MM.1S (cell line): Measurements from ENCODE around the gene TBC1D22B.

ENCODE experiments used
- DNase-seq: peaks from one replicate; pipeline ENCODE4 v3.0.0-alpha.2; 2015
- H2AFZ ChIP-seq: fragments of 300-600 bp; sonication (generic); 2 replicates; pipeline ENCODE4 v1.6.0; 2016; ENCODE audit warnings: antibody characterized with exemption, low read length
- H3F3A ChIP-seq: fragments of 300-600 bp; sonication (generic); 2 replicates; pipeline ENCODE4 v1.6.1; 2016; ENCODE audit warnings: mild to moderate bottlenecking, antibody characterized with exemption, low read length, moderate library complexity, mixed read lengths; ENCODE audit not compliant: insufficient read depth
- H3K27ac ChIP-seq: fragments of 300-600 bp; sonication (generic); 2 replicates; pipeline ENCODE4 v1.5.1; 2016; ENCODE audit warnings: mild to moderate bottlenecking, low read length
- H3K27me3 ChIP-seq: fragments of 300-600 bp; sonication (generic); replicated peaks from 2 replicates; pipeline ENCODE4 v1.6.0; 2016; ENCODE audit warnings: low read length; ENCODE audit not compliant: insufficient read depth
- H3K36me3 ChIP-seq: fragments of 300-600 bp; sonication (generic); replicated peaks from 2 replicates; pipeline ENCODE4 v1.6.1; 2016; ENCODE audit warnings: mild to moderate bottlenecking, low read length, mixed read lengths; ENCODE audit not compliant: insufficient read depth
- H3K4me1 ChIP-seq: fragments of 300-600 bp; sonication (generic); 2 replicates; pipeline ENCODE4 v1.6.1; 2016; ENCODE audit warnings: low read length, mixed read lengths
- H3K4me2 ChIP-seq: fragments of 300-600 bp; sonication (generic); 2 replicates; pipeline ENCODE4 v1.6.0; 2016; ENCODE audit warnings: low read depth, low read length
- H3K4me3 ChIP-seq: fragments of 300-600 bp; sonication (generic); 2 replicates; pipeline ENCODE4 v1.5.1; 2016; ENCODE audit warnings: low read length, mixed read lengths
- H3K79me2 ChIP-seq: fragments of 300-600 bp; sonication (generic); 2 replicates; pipeline ENCODE4 v1.6.1; 2016; ENCODE audit warnings: mixed run types, low read length, mixed read lengths
- H3K9ac ChIP-seq: fragments of 300-600 bp; sonication (generic); 2 replicates; pipeline ENCODE4 v1.6.1; 2016; ENCODE audit warnings: low read length, mixed read lengths
- H3K9me2 ChIP-seq: fragments of 300-600 bp; sonication (generic); replicated peaks from 2 replicates; pipeline ENCODE4 v1.6.1; 2016; ENCODE audit warnings: mild to moderate bottlenecking, low read length, mixed read lengths; ENCODE audit not compliant: insufficient read depth
- H3K9me3 ChIP-seq: fragments of 300-600 bp; sonication (generic); replicated peaks from 2 replicates; pipeline ENCODE4 v1.6.1; 2016; ENCODE audit warnings: mild to moderate bottlenecking, low read length, mixed read lengths; ENCODE audit not compliant: insufficient read depth
- H4K20me1 ChIP-seq: fragments of 300-600 bp; sonication (generic); 2 replicates; pipeline ENCODE4 v1.6.1; 2016; ENCODE audit warnings: mild to moderate bottlenecking, low read length, moderate library complexity, mixed read lengths; ENCODE audit not compliant: insufficient read depth
- EZH2 ChIP-seq: fragments of 300-600 bp; sonication (generic); optimal IDR thresholded peaks from 2 replicates; pipeline ENCODE3; 2017; ENCODE audit warnings: low read depth, mild to moderate bottlenecking, antibody characterized with exemption, low read length, mixed read lengths
- EZH2phosphoT487 ChIP-seq: fragments of 300-600 bp; sonication (generic); IDR thresholded peaks from 2 replicates; pipeline ENCODE4 v1.6.1; 2018; ENCODE audit warnings: antibody characterized with exemption, low read length
- TF ChIP-seq, protein P1 (sequence below): fragments of 300-600 bp; sonication (generic); IDR thresholded peaks from 2 replicates; pipeline ENCODE4 v1.5.1; 2016; ENCODE audit warnings: antibody characterized with exemption, low read length, mixed read lengths

TBC1D22B gene

DNA sequence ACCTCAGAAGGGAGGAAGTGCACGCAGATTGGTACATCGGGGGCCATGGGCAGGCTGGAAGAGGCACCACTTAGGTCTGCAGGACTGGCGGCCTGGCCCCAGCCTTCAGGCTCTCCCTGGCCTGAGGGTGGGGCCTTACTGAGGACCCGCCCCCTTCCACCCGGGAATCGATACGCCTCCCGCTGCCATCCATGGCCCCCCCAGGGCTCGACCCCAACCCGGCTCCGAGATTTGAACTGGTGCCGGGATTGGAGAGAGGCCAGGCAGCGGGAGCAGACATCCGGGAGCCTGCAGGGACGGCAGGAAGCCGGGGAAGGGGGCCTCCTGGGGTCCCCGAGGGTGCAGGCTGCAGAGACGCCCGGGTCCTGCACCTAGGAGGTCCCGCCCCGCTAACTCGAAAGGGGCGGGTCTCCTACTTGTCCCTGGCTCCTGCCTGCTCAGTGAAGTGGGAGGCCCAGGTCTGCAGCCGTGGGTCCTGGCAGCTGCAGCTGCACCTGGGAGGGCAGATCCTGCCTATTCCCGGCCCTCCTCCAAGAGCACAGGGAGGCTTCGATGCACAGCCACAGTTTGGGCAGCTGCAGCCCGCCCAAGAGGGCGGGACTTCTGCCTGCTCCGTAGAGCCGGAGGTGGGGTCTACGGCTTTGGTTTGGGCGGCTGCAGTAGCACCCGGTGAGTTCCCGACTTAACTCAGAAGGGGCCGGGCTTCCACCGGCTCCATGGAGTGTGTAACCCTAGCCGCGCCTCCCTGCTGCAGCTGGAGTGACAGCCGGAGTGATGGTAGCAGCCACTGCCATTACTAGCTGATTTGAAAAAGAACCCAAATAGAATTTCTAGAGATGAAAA is 35.2 kb upstream of the TBC1D22B start:
- Histone ChIP-seq H3F3A (peaks cover 14% of the 10 kb centered on the region; the same call in 1 of the 2 replicates), H3K4me1 (peaks cover 8% of the 10 kb centered on the region), H3K9me2 (no peaks in the 10 kb centered on the region), H2AFZ (peak overlapping the region; percentile 74), H3K79me2 (no peaks in the 10 kb centered on the region), H3K36me3 (no peaks in the 10 kb centered on the region), H3K9ac (peak overlapping the region; percentile 27; the same call in 1 of the 2 replicates), H3K4me3 (peak overlapping the region; percentile 63), H3K4me2 (peak overlapping the region; percentile 73), H3K27ac (no peak overlapping the region), H4K20me1 (no peaks in the 10 kb centered on the region), H3K27me3 (no peaks in the 10 kb centered on the region), H3K9me3 (no peaks in the 10 kb centered on the region)
- no peak for TF ChIP-seq EZH2
- DNase-seq = peak; percentile 87

DNA sequence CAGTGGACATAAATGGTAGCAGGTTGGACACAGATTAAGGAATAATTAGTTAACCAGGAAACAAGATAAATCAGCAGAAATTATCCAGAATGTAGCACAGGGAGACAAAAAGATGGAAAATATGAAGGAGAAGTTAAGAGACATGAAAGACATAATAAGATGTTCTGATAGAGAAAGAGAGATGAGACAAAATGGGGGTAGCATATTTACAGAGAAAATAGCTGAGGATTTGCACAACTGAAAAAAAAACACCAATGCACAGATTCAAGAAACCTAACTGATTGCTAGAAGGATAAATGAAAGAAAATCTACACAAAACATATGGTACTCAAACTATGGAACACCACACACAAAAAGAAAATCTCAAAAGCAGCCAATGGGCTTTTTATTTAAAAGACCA is 34.6 kb upstream of the TBC1D22B start:
- H4K20me1 ChIP-seq = no peaks in the 10 kb centered on the region
- H3K27me3 ChIP-seq = no peaks in the 10 kb centered on the region
- no peak overlapping the region for H3K27ac ChIP-seq
- H3K4me3 ChIP-seq = peak overlapping the region; percentile 63
- H3K79me2 ChIP-seq = no peaks in the 10 kb centered on the region
- peak overlapping the region; percentile 74 for H2AFZ ChIP-seq
- no peak for DNase-seq
- peak overlapping the region; percentile 73 for H3K4me2 ChIP-seq
- H3K9me3 ChIP-seq = no peaks in the 10 kb centered on the region
- peaks cover 8% of the 10 kb centered on the region for H3K4me1 ChIP-seq
- no peaks in the 10 kb centered on the region for H3K36me3 ChIP-seq
- H3F3A ChIP-seq = peaks cover 14% of the 10 kb centered on the region; the same call in 1 of the 2 replicates
- no peaks in the 10 kb centered on the region for H3K9me2 ChIP-seq
- TF ChIP-seq EZH2 = no peak
- TF ChIP-seq EZH2phosphoT487 = no peak
- TF ChIP-seq, protein P1, sequence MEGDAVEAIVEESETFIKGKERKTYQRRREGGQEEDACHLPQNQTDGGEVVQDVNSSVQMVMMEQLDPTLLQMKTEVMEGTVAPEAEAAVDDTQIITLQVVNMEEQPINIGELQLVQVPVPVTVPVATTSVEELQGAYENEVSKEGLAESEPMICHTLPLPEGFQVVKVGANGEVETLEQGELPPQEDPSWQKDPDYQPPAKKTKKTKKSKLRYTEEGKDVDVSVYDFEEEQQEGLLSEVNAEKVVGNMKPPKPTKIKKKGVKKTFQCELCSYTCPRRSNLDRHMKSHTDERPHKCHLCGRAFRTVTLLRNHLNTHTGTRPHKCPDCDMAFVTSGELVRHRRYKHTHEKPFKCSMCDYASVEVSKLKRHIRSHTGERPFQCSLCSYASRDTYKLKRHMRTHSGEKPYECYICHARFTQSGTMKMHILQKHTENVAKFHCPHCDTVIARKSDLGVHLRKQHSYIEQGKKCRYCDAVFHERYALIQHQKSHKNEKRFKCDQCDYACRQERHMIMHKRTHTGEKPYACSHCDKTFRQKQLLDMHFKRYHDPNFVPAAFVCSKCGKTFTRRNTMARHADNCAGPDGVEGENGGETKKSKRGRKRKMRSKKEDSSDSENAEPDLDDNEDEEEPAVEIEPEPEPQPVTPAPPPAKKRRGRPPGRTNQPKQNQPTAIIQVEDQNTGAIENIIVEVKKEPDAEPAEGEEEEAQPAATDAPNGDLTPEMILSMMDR = no peak
- H3K9ac ChIP-seq = peak overlapping the region; percentile 27; the same call in 1 of the 2 replicates

DNA sequence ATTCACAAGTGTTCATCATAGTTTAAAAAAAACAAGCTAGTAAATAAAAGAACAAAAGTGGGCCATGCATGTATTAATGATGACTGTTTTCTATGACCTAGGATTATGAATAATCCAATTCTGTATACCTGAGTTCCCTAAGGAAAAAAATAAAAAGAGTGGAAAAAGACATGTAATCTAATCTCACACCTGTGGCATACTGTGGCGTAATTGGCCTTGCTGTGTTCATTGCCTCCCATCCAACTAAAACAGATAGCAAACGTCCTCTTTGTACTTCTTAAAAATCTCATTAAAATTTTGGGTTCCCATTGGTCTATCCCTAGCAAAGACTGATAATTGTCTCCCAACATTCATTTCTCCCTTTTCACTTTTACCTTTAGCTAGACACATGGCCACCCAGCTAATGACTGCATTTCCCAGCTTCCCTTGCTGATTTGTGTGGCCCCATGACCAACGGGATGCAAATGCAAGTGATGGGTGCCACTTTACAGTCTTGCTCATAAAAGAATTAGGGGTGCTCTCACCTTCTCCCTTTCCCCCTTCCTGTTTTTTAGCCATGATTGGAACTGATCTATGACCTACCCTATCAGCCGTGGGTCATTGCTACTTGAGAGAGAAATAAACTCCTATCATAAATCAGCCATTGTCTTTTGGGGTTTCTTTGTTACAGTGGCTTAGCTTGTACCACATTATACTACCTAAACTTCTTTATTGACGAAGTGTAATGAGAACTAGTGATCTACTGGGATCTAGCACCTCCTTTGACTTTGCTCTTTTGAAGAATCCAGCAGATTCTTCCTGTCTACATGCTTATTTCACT is 32.0 kb upstream of the TBC1D22B start:
- Histone ChIP-seq H4K20me1 (no peaks in the 10 kb centered on the region), H3K36me3 (no peaks in the 10 kb centered on the region), H2AFZ (no peak overlapping the region), H3K9me3 (no peaks in the 10 kb centered on the region), H3K9me2 (no peaks in the 10 kb centered on the region), H3K9ac (no peak overlapping the region), H3K4me2 (no peak overlapping the region), H3K27ac (no peak overlapping the region), H3F3A (peaks cover 14% of the 10 kb centered on the region; the same call in 1 of the 2 replicates), H3K4me1 (peaks cover 8% of the 10 kb centered on the region), H3K79me2 (no peaks in the 10 kb centered on the region), H3K27me3 (no peaks in the 10 kb centered on the region), H3K4me3 (no peak overlapping the region)
- TF ChIP-seq EZH2 = no peak
- no peak for TF ChIP-seq EZH2phosphoT487
- TF ChIP-seq, protein P1 = no peak
- no peak for DNase-seq
